Aorta (tissue), 5 donors: Measurements from ENCODE around the gene HELT. TPM values are rescaled to one million over a fixed set of nuclear protein-coding genes. Genes with fewer than 3 reads are reported as not detected.
"Not testable (repeated sequence)": the region's sequence is repeated elsewhere in the genome, so short reads cannot be mapped to it uniquely, and the experiment has no call there.

Experiments used
- ATAC-seq: fragments of 200-7000 bp; cut with Tn5 transposase; one replicate; pipeline ENCODE4 v1.9.1; 2022; ENCODE audit warnings: moderate library complexity; ENCODE audit not compliant: low FRiP score
- DNase-seq, 2 donors: peaks; one replicate each; pipeline ENCODE4 v3.0.0-alpha.2; 2020
- H3K27ac ChIP-seq, 2 donors: one replicate each; pipeline ENCODE4 v1.5.1; 2013; ENCODE audit warnings: low read length in 2 of 2, mild to moderate bottlenecking in 2 of 2, moderate library complexity in 2 of 2, control low read depth in 1 of 2, inconsistent platforms in 1 of 2, low read depth in 1 of 2
- H3K27me3 ChIP-seq, 2 donors: one replicate each; pipeline ENCODE4 v1.6.1; 2013; ENCODE audit warnings: control low read depth in 1 of 2, low read length in 1 of 2, mild to moderate bottlenecking in 1 of 2, moderate library complexity in 1 of 2; ENCODE audit not compliant: insufficient read depth in 2 of 2, control insufficient read depth in 1 of 2
- H3K36me3 ChIP-seq, 2 donors: one replicate each; pipeline ENCODE4 v1.6.1; 2013; ENCODE audit warnings: control low read depth in 1 of 2, low read length in 1 of 2, mild to moderate bottlenecking in 1 of 2; ENCODE audit not compliant: insufficient read depth in 2 of 2, control insufficient read depth in 1 of 2
- H3K4me1 ChIP-seq, 2 donors: one replicate each; pipeline ENCODE4 v1.6.1; 2013; ENCODE audit warnings: low read length in 2 of 2, control low read depth in 1 of 2, mild to moderate bottlenecking in 1 of 2, moderate library complexity in 1 of 2; ENCODE audit not compliant: insufficient read depth in 2 of 2, control insufficient read depth in 1 of 2
- H3K4me3 ChIP-seq, 2 donors: one replicate each; pipeline ENCODE4 v1.5.1; 2013; ENCODE audit warnings: low read length in 2 of 2, control low read depth in 1 of 2, mild to moderate bottlenecking in 1 of 2
- H3K9me3 ChIP-seq: one replicate; pipeline ENCODE4 v1.6.1; 2013; ENCODE audit warnings: mild to moderate bottlenecking, low read length; ENCODE audit not compliant: control insufficient read depth
- WGBS, 2 donors: extraction: QIAGEN DNeasy Blood & Tissue Kit; methylation state at CpG; one replicate each; pipeline ENCODE4 v1.1.7; 2013; 5-methylcytosine and 5-hydroxymethylcytosine counted together
- intact Hi-C, 2 donors: fragments of 100-400 bp; cut with DNase I; formaldehyde crosslinking; loops; one replicate each; pipeline versions ENCODE4 v1.14.2 to v1.15.0; 2022
- polyA plus RNA-seq, 2 donors: library from polyadenylated mRNA; stranded (reverse); fragments of 200-250 nt; gene quantifications; one replicate each; pipeline ENCODE4 v1.2.3, GENCODE V29; 2013
- total RNA-seq, 2 donors: library from RNA; stranded (reverse); fragmentation: NEBNext Ultra II Directional; extraction: Animal tissue kit (Norgen Biotek cat#: 25700); gene quantifications; one replicate each; pipeline ENCODE4 v1.2.1, GENCODE V29; 2021
- donor health status: healthy with polysubstance abuse.
- donor health status: Bipolar disorder and iron deficiency.
- donor health status: DM: no; HTN: no; CAD: no.
- donor health status: DM: no; HTN: no; CAD: no.
- donor health status: DM: yes; HTN: yes; CAD: no.

Gene HELT
- total and polyA plus RNA-seq, 4 donors = not detected

GRCh38 chr4:184994623-184995010 is 23.7 kb upstream of the HELT start:
- intact Hi-C loops = no loop called here
- H3K36me3 ChIP-seq = no peaks in the 10 kb centered on the region
- DNase-seq (no peak), ATAC-seq (no peak)
- H3K9me3 ChIP-seq = no peaks in the 10 kb centered on the region
- H3K27ac ChIP-seq = no peak overlapping the region
- no peak overlapping the region for H3K4me3 ChIP-seq
- WGBS, 2 donors = 81 to 84% methylated on average over 14 of the region's 14 CpGs
- H3K27me3 ChIP-seq = no peaks in the 10 kb centered on the region
- no peaks in the 10 kb centered on the region for H3K4me1 ChIP-seq

GRCh38 chr4:184997656-184998055 is 20.6 kb upstream of the HELT start:
- H3K4me3 ChIP-seq, H3K9me3 ChIP-seq, intact Hi-C loops, H3K27ac ChIP-seq, H3K27me3 ChIP-seq, DNase-seq, H3K36me3 ChIP-seq, H3K4me1 ChIP-seq, ATAC-seq: not testable (repeated sequence)

GRCh38 chr4:185002784-185003183 is 15.5 kb upstream of the HELT start:
- Histone ChIP-seq H3K27me3 (no peaks in the 10 kb centered on the region), H3K36me3 (no peaks in the 10 kb centered on the region), H3K4me1 (no peaks in the 10 kb centered on the region), H3K27ac (no peak overlapping the region), H3K9me3 (no peaks in the 10 kb centered on the region), H3K4me3 (no peak overlapping the region)
- DNase-seq (no peak), ATAC-seq (no peak)
- intact Hi-C loops = loop anchor here in 1 of 2 donors (5.0 to 10.0 kb wide), 2 partner anchors 92 to 255 kb away; no protein-coding TSS in a partner anchor
- WGBS, 2 donors = 89 to 93% methylated on average over 11 of the region's 11 CpGs

GRCh38 chr4:185003596-185004351 is 14.5 kb upstream of the HELT start:
- H3K27ac ChIP-seq = no peak overlapping the region
- intact Hi-C loops = loop anchor here in 1 of 2 donors (5.0 to 10.0 kb wide), 2 partner anchors 91 to 256 kb away; no protein-coding TSS in a partner anchor
- H3K36me3 ChIP-seq = no peaks in the 10 kb centered on the region
- ATAC-seq (no peak), DNase-seq (no peak)
- no peaks in the 10 kb centered on the region for H3K27me3 ChIP-seq
- H3K4me3 ChIP-seq = no peak overlapping the region
- no peaks in the 10 kb centered on the region for H3K9me3 ChIP-seq
- WGBS, 2 donors = 94 to 96% methylated on average over 19 of the region's 19 CpGs
- H3K4me1 ChIP-seq = no peaks in the 10 kb centered on the region

- intact Hi-C loops = loop anchor here in 1 of 2 donors (5.0 to 10.0 kb wide), 2 partner anchors 90 to 257 kb away; no protein-coding TSS in a partner anchor
- H3K4me1 ChIP-seq = no peaks in the 10 kb centered on the region
- DNase-seq (no peak), ATAC-seq (peak; percentile 69)
- no peaks in the 10 kb centered on the region for H3K27me3 ChIP-seq
- 18 to 24% methylated on average over 22 of the region's 22 CpGs for WGBS, 2 donors
- H3K9me3 ChIP-seq = no peaks in the 10 kb centered on the region
- H3K4me3 ChIP-seq = no peak overlapping the region
- no peaks in the 10 kb centered on the region for H3K36me3 ChIP-seq
- H3K27ac ChIP-seq = no peak overlapping the region
Observed at GRCh38 chr4:185004562-185005218, 13.6 kb upstream of the HELT start.

GRCh38 chr4:185005219-185005819 is 13.0 kb upstream of the HELT start:
- WGBS, 2 donors = 4 to 5% methylated on average over 22 of the region's 22 CpGs
- peak; percentile 90 for ATAC-seq
- no peak overlapping the region for H3K4me3 ChIP-seq
- no peaks in the 10 kb centered on the region for H3K9me3 ChIP-seq
- intact Hi-C loops = loop anchor here in 1 of 2 donors (10.0 kb wide), 1 partner anchor 89 kb away; no protein-coding TSS in a partner anchor
- H3K27me3 ChIP-seq = no peaks in the 10 kb centered on the region
- H3K4me1 ChIP-seq = no peaks in the 10 kb centered on the region
- no peaks in the 10 kb centered on the region for H3K36me3 ChIP-seq
- H3K27ac ChIP-seq = no peak overlapping the region
- DNase-seq = peak; percentile 91 to 94

- no peaks in the 10 kb centered on the region for H3K27me3 ChIP-seq
- 37 to 38% methylated on average over 8 of the region's 8 CpGs for WGBS, 2 donors
Observed at GRCh38 chr4:185011408-185011807, 6.9 kb upstream of the HELT start.

GRCh38 chr4:185013417-185014125 is 4.7 kb upstream of the HELT start:
- no peaks in the 10 kb centered on the region for H3K27me3 ChIP-seq
- no peak for ATAC-seq
- 54% methylated on average over 16 of the region's 16 CpGs for WGBS, 2 donors

More at GRCh38 chr4:185011408-185011807, 6.9 kb upstream of the HELT start:
- DNase-seq (no peak), ATAC-seq (no peak)
- Histone ChIP-seq H3K9me3 (no peaks in the 10 kb centered on the region), H3K4me1 (no peaks in the 10 kb centered on the region), H3K36me3 (no peaks in the 10 kb centered on the region), H3K27ac (no peak overlapping the region), H3K4me3 (no peak overlapping the region)
- intact Hi-C loops = no loop called here

More at GRCh38 chr4:185013417-185014125, 4.7 kb upstream of the HELT start:
- intact Hi-C loops = no loop called here
- DNase-seq = no peak
- no peak overlapping the region for H3K27ac ChIP-seq
- no peaks in the 10 kb centered on the region for H3K36me3 ChIP-seq
- no peak overlapping the region for H3K4me3 ChIP-seq
- H3K4me1 ChIP-seq = no peaks in the 10 kb centered on the region
- H3K9me3 ChIP-seq = no peaks in the 10 kb centered on the region
